Tibial artery (tissue), 4 donors: ENCODE results near the gene HGS.
"Not testable (repeated sequence)": the region's sequence is repeated elsewhere in the genome, so short reads cannot be mapped to it uniquely, and the experiment has no call there.

Experiments used
- DNase-seq, 2 donors: peaks; one replicate each; pipeline ENCODE4 v3.0.0-alpha.2; 2019
- H3K27ac ChIP-seq, 2 donors: fragments of 200-600 bp; sonication (generic) in 1 of 2; 1 replicate in 1 of 2; 2 replicates in 1 of 2; pipeline ENCODE4 v1.5.1; 2018 to 2019; ENCODE audit warnings: mild to moderate bottlenecking in 1 of 2
- H3K27me3 ChIP-seq, 2 donors: fragments of 200-600 bp; sonication (generic) in 1 of 2; one replicate each; pipeline versions ENCODE4 v1.5.1 to v1.6.0; 2016 to 2019
- H3K36me3 ChIP-seq, 3 donors: fragments of 200-600 bp; sonication (generic) in 2 of 3; one replicate each; pipeline ENCODE4 v1.5.1; 2016 to 2019; ENCODE audit warnings: mild to moderate bottlenecking in 2 of 3
- H3K4me1 ChIP-seq, 4 donors: fragments of 200-600 bp; sonication (generic) in 2 of 4; 1 replicate in 3 of 4; 2 replicates in 1 of 4; pipeline ENCODE4 v1.5.1; 2016 to 2019
- H3K4me3 ChIP-seq, 2 donors: fragments of 200-600 bp; sonication (generic) in 1 of 2; 1 replicate in 1 of 2; 2 replicates in 1 of 2; pipeline ENCODE4 v1.5.1; 2018 to 2019; ENCODE audit warnings: mild to moderate bottlenecking in 2 of 2
- H3K9me3 ChIP-seq, 3 donors: fragments of 200-600 bp; sonication (generic) in 1 of 3; one replicate each; pipeline ENCODE4 v1.5.1; 2016 to 2019
- intact Hi-C: fragments of 100-400 bp; cut with DNase I; formaldehyde crosslinking; loops from one replicate; pipeline ENCODE4 v1.15.0; 2023; ENCODE audit warnings: low total_unique reads
- TF ChIP-seq, protein P1 (sequence below), 2 experiments: fragments of 200-600 bp in 1 of 2; fragments of 450-650 bp in 1 of 2; IDR thresholded peaks; one replicate each; pipeline ENCODE4 v1.5.1; 2017 to 2019; ENCODE audit warnings: antibody characterized with exemption in 2 of 2, mild to moderate bottlenecking in 1 of 2, moderate library complexity in 1 of 2

Gene HGS

GRCh38 chr17:81673561-81674258, 10.1 kb upstream of the HGS start:
- H3K9me3 ChIP-seq = no peaks in the 10 kb centered on the region
- no peaks in the 10 kb centered on the region for H3K27me3 ChIP-seq
- no peak overlapping the region for H3K27ac ChIP-seq
- H3K36me3 ChIP-seq = peaks cover 29 to 59% (median 47%) of the 10 kb centered on the region in 3 donors
- peaks cover 0 to 12% (median 0%) of the 10 kb centered on the region in 4 donors for H3K4me1 ChIP-seq
- no peak overlapping the region for H3K4me3 ChIP-seq
- intact Hi-C loops = no loop called here
- TF ChIP-seq, protein P1, sequence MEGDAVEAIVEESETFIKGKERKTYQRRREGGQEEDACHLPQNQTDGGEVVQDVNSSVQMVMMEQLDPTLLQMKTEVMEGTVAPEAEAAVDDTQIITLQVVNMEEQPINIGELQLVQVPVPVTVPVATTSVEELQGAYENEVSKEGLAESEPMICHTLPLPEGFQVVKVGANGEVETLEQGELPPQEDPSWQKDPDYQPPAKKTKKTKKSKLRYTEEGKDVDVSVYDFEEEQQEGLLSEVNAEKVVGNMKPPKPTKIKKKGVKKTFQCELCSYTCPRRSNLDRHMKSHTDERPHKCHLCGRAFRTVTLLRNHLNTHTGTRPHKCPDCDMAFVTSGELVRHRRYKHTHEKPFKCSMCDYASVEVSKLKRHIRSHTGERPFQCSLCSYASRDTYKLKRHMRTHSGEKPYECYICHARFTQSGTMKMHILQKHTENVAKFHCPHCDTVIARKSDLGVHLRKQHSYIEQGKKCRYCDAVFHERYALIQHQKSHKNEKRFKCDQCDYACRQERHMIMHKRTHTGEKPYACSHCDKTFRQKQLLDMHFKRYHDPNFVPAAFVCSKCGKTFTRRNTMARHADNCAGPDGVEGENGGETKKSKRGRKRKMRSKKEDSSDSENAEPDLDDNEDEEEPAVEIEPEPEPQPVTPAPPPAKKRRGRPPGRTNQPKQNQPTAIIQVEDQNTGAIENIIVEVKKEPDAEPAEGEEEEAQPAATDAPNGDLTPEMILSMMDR (IDR thresholded peaks at IDR 0.05) = no peak
- DNase-seq = no peak

- intact Hi-C loops, H3K27ac ChIP-seq, H3K4me3 ChIP-seq, DNase-seq, H3K9me3 ChIP-seq, H3K27me3 ChIP-seq: not testable (repeated sequence)
- TF ChIP-seq, protein P1 (IDR thresholded peaks at IDR 0.05) = peak; percentile 58
- Histone ChIP-seq H3K36me3 (peaks cover 16 to 51% (median 33%) of the 10 kb centered on the region in 3 donors), H3K4me1 (peaks cover 0 to 12% (median 0%) of the 10 kb centered on the region in 4 donors)
Observed at GRCh38 chr17:81675515-81676221, 8.1 kb upstream of the HGS start.

DNA sequence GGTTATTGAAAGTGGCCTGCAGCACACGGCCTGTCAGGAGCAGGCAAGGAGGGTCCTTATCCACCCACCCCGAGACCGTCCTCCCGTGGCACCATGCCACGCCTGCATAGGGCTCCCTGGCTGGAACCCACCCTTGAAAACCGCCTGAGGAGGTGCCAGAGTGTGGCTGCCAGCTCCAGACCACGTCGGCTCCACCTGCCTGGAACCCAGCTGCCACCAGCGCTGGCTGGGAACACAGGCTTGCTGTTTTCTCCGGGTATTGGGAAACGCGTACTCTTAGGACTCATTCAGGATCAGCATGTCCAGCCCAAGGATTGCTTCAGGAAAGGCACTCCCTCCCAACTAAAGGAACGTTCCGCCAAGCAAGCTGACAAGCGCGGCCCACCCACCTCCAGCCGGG, 6.9 kb upstream of the HGS start:
- H3K27me3 ChIP-seq = no peaks in the 10 kb centered on the region
- H3K9me3 ChIP-seq = no peaks in the 10 kb centered on the region
- H3K4me1 ChIP-seq = peaks cover 0 to 18% (median under 1%) of the 10 kb centered on the region in 4 donors
- no peak overlapping the region for H3K4me3 ChIP-seq
- H3K36me3 ChIP-seq = peaks cover 10 to 48% (median 30%) of the 10 kb centered on the region in 3 donors
- TF ChIP-seq, protein P1 (IDR thresholded peaks at IDR 0.05) = no peak
- DNase-seq = no peak
- no peak overlapping the region for H3K27ac ChIP-seq
- intact Hi-C loops = no loop called here

DNA sequence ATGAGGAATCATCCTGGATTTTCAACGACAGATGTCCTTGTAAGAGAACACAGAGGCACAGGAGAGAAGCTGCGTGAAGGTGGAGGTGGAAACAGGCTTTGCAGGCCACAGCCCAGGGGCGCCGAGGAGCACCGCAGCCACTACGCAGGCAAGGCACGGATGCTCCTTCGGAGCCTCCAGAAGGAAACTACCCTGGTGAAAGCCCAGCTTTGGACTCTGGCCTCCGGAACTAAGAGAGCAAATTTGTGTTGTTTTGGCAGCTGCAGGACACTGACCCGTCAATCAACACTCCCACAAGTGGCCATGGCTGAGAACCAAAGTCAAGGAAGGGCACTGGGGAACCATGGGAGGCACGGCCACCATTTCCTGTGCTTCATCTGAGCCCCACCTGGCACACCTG, 3.7 kb upstream of the HGS start:
- intact Hi-C loops = no loop called here
- Histone ChIP-seq H3K4me1 (peaks cover 0 to 41% (median 21%) of the 10 kb centered on the region in 4 donors), H3K27me3 (no peaks in the 10 kb centered on the region), H3K36me3 (peaks cover 0 to 17% (median 7%) of the 10 kb centered on the region in 3 donors), H3K4me3 (no peak overlapping the region), H3K27ac (no peak overlapping the region), H3K9me3 (no peaks in the 10 kb centered on the region)
- no peak for DNase-seq
- TF ChIP-seq, protein P1 (IDR thresholded peaks at IDR 0.05) = no peak

GRCh38 chr17:81681672-81682071, 2.1 kb upstream of the HGS start:
- DNase-seq = no peak
- H3K9me3 ChIP-seq = no peaks in the 10 kb centered on the region
- peaks cover 0 to 46% (median 31%) of the 10 kb centered on the region in 4 donors for H3K4me1 ChIP-seq
- H3K4me3 ChIP-seq = no peak overlapping the region
- peaks cover 5 to 31% (median 15%) of the 10 kb centered on the region in 3 donors for H3K36me3 ChIP-seq
- intact Hi-C loops = no loop called here
- no peaks in the 10 kb centered on the region for H3K27me3 ChIP-seq
- TF ChIP-seq, protein P1 (IDR thresholded peaks at IDR 0.05) = no peak
- H3K27ac ChIP-seq = no peak overlapping the region
